Gastroesophageal sphincter (tissue), 3 donors: Measurements from ENCODE around the gene CAPN10.

Source experiments
- POLR2AphosphoS5 ChIP-seq: sonication (generic); formaldehyde crosslinking; IDR thresholded peaks from one replicate; pipeline ENCODE4 v1.6.1; 2017; ENCODE audit warnings: antibody characterized with exemption
- TF ChIP-seq, protein P1 (sequence below), 4 experiments: fragments of 200-600 bp in 2 of 4; fragments of 450-650 bp in 2 of 4; sonication (generic) in 1 of 4; IDR thresholded peaks; one replicate each; pipeline ENCODE4 v1.5.1; 2017 to 2019; ENCODE audit warnings: antibody characterized with exemption in 4 of 4, mild to moderate bottlenecking in 2 of 4, moderate library complexity in 2 of 4

- TF ChIP-seq, protein P1, sequence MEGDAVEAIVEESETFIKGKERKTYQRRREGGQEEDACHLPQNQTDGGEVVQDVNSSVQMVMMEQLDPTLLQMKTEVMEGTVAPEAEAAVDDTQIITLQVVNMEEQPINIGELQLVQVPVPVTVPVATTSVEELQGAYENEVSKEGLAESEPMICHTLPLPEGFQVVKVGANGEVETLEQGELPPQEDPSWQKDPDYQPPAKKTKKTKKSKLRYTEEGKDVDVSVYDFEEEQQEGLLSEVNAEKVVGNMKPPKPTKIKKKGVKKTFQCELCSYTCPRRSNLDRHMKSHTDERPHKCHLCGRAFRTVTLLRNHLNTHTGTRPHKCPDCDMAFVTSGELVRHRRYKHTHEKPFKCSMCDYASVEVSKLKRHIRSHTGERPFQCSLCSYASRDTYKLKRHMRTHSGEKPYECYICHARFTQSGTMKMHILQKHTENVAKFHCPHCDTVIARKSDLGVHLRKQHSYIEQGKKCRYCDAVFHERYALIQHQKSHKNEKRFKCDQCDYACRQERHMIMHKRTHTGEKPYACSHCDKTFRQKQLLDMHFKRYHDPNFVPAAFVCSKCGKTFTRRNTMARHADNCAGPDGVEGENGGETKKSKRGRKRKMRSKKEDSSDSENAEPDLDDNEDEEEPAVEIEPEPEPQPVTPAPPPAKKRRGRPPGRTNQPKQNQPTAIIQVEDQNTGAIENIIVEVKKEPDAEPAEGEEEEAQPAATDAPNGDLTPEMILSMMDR (IDR thresholded peaks at IDR 0.05), result no peak
- TF ChIP-seq POLR2AphosphoS5, result no peak
Measured at GRCh38 chr2:240619506-240620148, 33.1 kb downstream of the CAPN10 start.
